HG02970 (cell line): ENCODE measurements around the gene BTG4.

Experiments
- ATAC-seq: cut with Tn5 transposase; IDR thresholded peaks from one replicate; pipeline ENCODE4 v1.9.1; 2021; ENCODE audit warnings: mild to moderate bottlenecking, moderate library complexity, moderate number of reproducible peaks; ENCODE audit not compliant: unreplicated experiment, low FRiP score

BTG4 gene

GRCh38 chr11:111457731-111458368 lies 54.3 kb downstream of the BTG4 start:
- ATAC-seq, result no peak

DNA sequence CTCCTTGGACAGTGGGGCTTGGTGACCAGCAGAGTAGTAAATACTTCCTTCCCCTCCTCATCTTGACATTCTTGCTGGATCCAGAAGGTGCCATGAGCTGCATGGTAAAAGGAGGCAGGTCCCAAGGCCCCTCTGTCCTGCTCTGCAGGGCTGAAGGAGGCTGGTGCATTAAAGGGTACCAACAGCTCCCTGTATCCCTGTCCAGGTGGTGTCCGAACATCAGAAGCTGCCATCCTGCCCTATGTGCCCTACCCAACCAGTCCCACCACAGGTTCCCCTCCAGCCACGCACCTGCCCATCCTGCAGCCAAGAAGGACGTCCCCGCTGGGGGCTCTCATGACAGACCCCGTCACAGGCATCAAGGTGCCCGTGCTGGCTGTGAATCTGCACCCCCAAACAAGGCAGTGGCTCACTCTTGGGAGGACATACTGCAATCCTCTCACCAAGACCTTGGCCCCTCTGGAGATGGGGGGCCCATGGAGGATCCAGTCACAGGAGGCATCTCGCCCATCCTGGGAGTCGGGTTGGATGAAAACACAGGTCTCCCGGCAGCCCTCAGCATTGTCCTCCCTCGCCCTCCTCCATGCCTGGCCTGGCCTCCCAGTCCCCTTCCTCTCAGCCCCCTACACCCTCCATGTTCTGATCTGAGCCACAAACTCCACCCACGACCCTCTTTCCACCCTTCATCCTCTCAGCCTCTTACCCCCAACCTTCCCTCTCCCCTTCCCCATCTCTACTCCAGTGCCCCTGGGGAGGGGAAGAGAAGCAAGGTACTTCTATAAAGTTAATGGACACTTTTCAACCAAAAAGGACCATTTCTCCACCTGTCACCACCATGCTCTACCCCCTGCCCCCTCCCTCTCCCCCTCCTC lies 55.1 kb downstream of the BTG4 start:
- ATAC-seq, result no peak

GRCh38 chr11:111456086-111456858 lies 55.9 kb downstream of the BTG4 start:
- no peak for ATAC-seq

DNA sequence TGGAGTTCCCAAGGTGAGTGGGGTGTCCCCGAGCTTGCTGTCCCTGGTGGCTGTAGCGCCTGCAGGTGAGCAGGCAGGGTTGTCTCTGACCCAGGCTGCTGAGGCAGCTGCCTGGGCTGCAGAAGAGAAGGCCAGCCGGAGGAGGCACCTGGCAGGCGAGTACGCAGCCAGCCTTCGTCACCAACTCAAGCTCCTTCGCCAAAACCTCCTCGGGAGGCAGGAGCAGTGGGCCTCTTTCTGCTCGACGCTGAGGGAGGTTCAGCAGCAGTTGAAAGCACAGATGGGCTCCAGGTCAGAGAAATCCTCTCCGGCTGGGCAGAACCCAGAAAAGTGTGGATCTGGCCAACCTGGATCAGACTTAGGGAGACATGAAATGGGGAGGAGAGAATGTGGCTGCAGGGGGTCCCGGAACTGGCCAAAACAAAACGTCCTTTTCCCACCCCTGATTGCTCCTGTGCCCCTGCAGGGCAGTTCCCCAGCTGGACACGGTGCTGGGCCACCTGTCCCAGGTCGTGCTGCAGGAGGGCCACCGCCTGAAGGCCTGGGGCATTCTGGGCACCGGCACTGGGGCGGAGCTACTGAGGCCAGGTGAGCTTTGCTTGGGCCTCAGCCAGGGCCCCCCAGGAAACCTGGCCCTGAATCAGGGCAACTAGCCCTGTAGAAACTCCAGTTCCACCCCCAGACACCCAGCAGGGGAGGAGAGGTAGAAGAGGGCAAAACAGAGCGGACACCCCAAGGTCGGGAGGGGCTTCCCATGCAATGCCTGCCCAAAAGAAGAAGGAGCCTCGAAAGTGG lies 56.7 kb downstream of the BTG4 start:
- no peak for ATAC-seq

- ATAC-seq, result no peak
These were observed 57.5 kb downstream of the BTG4 start for GRCh38 chr11:111454561-111455192.

DNA sequence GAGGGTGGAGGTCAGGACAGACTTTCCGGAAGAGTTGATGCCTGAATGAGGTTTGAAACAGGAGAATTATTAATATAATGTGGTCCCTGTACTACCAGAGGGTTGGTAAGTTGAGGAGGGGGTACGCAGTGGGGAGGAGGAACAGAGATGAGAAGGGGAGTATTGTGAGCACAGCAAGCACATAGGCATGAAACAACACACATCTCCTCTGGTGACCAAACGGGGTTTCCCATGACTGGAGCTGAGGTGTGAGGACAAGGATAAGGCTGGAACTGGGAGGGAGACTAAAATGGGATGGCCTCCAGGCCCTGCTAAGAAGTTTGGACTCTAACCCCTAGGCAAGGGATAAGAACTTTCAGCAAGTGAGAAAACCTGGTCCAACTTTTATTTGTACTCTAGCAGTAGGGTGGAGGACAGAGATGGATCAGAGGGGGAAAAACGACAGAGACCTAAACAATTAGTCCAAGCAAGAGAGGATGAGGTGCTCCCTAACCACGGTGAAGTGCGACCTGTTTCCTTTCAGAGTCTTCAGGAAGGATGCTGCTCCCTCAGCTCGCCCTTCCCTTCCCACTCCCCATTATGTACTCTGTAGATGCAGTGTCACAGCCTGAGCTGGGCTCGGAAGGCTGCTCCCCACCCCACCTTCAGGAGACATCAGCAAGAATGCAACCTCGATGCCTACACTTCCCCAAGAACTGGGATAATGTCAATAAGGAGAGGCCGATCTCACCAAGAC lies 59.2 kb downstream of the BTG4 start:
- ATAC-seq, result no peak

DNA sequence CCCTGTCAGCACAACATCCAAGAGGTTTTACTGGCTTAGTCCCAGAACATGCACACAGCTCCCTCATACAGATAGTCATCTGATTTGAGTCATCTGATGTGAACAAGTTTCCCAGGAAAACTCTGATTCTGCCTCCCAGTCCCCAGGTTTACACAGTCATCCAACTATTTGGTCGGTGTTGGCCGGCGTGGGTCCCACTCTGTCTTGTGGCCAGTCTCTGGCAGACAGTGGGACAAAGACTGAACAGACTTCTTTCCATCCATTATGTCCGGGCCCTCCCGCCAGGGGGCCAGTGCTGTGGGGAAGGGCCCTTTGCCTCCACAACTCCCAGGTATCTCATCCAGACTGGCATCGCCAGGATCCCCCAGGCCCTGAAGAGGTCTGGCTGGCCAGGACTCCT lies 60.0 kb downstream of the BTG4 start:
- no peak for ATAC-seq

DNA sequence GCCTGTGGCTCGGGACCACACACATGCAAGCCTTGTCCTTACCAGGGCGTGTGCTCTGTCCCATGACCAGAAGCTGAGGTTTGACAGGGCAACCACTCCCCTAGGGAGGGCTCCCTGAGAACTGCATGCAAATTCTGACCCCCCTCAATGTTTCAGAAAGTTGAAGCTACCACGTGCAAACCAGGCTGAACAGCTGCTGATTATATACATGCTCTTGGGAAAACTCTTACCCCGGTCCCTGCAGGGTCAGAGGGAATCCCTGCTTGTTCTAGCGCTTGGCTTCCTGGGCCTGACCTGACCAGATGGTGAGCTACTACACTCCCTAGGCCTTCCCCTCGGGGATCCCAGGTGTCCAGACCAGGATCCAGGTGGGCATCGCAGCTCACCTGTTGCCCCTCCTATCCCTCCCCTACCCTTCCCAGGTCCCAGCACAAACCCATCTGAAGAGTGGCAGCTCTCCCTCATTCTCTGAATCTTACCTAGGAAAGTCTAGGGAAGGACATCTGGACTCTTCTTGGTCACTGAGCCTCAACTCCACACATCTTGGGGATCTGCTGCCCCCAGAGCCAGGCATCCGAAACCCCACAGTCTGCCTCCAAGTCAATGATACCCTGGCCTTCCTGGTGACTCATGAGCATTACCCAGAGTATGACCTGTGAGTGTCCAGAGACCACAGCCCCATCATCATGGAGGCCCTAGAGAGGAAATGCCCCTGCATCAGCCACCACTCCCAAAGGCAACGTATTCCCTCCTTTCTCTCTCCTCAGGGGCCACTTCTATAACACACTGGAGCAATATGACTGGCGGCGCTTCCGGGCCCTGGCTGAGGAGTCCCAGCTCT lies 61.5 kb downstream of the BTG4 start:
- peak; percentile 61 for ATAC-seq

GRCh38 chr11:111449696-111450479 lies 62.3 kb downstream of the BTG4 start:
- no peak for ATAC-seq

GRCh38 chr11:111448831-111449557 lies 63.2 kb downstream of the BTG4 start:
- ATAC-seq, result no peak

DNA sequence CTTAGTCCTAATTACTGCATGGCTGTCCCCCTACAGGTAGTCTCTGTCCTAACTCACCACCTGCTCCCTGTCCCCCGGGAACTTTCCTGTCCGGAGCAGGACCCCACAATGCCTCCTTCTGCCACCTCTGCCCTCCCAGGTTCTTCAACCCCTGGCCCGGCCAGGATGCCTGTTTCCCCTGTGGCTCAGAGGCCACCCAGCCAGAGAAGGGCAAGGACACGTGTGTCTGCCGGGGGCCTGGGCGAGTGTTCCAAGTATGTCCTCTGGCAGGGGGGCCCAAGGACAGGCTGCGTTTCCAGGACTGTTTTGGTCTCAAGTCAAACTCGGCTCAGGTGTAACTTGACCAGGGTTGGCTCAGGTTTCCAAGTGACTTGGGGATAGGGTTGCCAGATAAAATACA lies 63.8 kb downstream of the BTG4 start:
- no peak for ATAC-seq

DNA sequence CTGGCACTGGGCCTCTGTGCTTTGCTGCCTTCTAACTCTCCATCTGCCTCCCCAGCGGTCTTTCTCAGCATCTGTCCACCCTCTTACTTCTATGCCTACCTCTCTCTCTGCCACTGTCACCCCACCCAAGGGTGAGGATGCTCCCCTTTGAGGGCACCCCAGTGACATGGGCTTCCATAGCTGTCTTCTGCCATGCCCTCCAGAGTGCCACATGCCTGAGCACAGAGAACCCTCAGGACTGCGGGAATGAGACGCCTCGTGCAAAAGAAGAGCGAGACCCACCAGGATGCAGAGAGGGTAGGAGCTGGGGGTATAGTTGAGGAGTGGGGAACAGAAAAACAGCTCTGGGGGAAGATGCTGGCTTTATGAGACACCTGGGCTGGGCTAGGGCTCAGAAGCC lies 64.3 kb downstream of the BTG4 start:
- no peak for ATAC-seq

DNA sequence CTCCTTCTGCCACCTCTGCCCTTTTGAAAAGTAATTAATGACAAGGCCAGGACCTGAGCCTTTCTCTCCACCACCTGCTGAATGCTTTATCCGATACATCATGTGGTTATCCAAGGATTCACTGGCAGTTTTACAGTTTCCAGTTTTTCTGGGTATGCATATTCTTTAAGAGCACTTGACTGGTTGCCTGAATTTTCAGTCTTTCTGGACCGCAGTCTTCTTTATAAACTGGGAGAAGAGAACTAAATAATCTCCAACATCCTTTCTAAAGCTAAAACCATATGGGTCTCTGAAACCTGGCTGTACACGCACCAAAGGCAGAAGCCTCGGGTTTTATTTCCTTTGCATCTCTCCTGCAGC lies 65.1 kb downstream of the BTG4 start:
- ATAC-seq, result no peak

- ATAC-seq, result peak; percentile 62
These were observed 65.6 kb downstream of the BTG4 start for GRCh38 chr11:111446404-111447111.

GRCh38 chr11:111445586-111445985 lies 66.6 kb downstream of the BTG4 start:
- ATAC-seq, result no peak
